Loucy (cell line): ENCODE data around the gene ENOX1.
A peak's percentile ranks its signal among the peaks of the same experiment; 100 is the strongest.

Experiments used
- H2AFZ ChIP-seq: fragments of 200-600 bp; sonication (generic); 2 replicates; pipeline ENCODE4 v1.6.0; 2016; ENCODE audit warnings: antibody characterized with exemption, mild to moderate bottlenecking, low read length, moderate library complexity
- H3F3A ChIP-seq: fragments of 200-600 bp; 2 replicates; pipeline ENCODE4 v1.6.0; 2016; ENCODE audit warnings: antibody characterized with exemption, low read depth, mild to moderate bottlenecking
- H3K27me3 ChIP-seq: fragments of 200-600 bp; sonication (generic); 2 replicates; pipeline ENCODE4 v1.6.1; 2014; ENCODE audit warnings: low read length, mild to moderate bottlenecking; ENCODE audit not compliant: insufficient read depth, poor library complexity, severe bottlenecking
- H3K36me3 ChIP-seq: fragments of 200-600 bp; sonication (generic); 2 replicates; pipeline ENCODE4 v1.6.1; 2016; ENCODE audit warnings: low read length; ENCODE audit not compliant: insufficient read depth
- H3K4me1 ChIP-seq: fragments of 200-600 bp; sonication (generic); 2 replicates; pipeline ENCODE4 v1.5.1; 2014; ENCODE audit warnings: low read length, mild to moderate bottlenecking; ENCODE audit not compliant: insufficient read depth, poor library complexity, severe bottlenecking
- H3K4me2 ChIP-seq: fragments of 200-600 bp; sonication (generic); 2 replicates; pipeline ENCODE4 v1.6.0; 2014; ENCODE audit warnings: antibody characterized with exemption, low read length, low read depth, mild to moderate bottlenecking; ENCODE audit not compliant: poor library complexity, severe bottlenecking
- H3K4me3 ChIP-seq: fragments of 200-600 bp; sonication (generic); 2 replicates; pipeline ENCODE4 v1.5.1; 2014; ENCODE audit warnings: low read length, mild to moderate bottlenecking, mixed read lengths; ENCODE audit not compliant: poor library complexity, severe bottlenecking
- H3K79me2 ChIP-seq: fragments of 200-600 bp; sonication (generic); 2 replicates; pipeline ENCODE4 v1.6.1; 2014; ENCODE audit warnings: low read length; ENCODE audit not compliant: insufficient read depth
- H3K9ac ChIP-seq: fragments of 200-600 bp; sonication (generic); 2 replicates; pipeline ENCODE4 v1.6.0; 2014; ENCODE audit warnings: mild to moderate bottlenecking, low read depth, low read length, moderate library complexity; ENCODE audit not compliant: poor library complexity, severe bottlenecking
- H3K9me2 ChIP-seq: fragments of 200-600 bp; sonication (generic); replicated peaks from 2 replicates; pipeline ENCODE4 v1.6.1; 2016; ENCODE audit warnings: low read depth, low read length, mixed read lengths
- H3K9me3 ChIP-seq: fragments of 200-600 bp; sonication (generic); 2 replicates; pipeline ENCODE4 v1.6.1; 2014; ENCODE audit warnings: mild to moderate bottlenecking, antibody characterized with exemption, low read length, low read depth; ENCODE audit not compliant: insufficient read depth
- H4K20me1 ChIP-seq: fragments of 200-600 bp; sonication (generic); 2 replicates; pipeline ENCODE4 v1.6.0; 2014; ENCODE audit warnings: antibody characterized with exemption, low read length, mild to moderate bottlenecking; ENCODE audit not compliant: insufficient read depth, poor library complexity, severe bottlenecking
- EZH2phosphoT487 ChIP-seq: fragments of 200-600 bp; IDR thresholded peaks from 2 replicates; pipeline ENCODE4 v1.6.1; 2018; ENCODE audit warnings: antibody characterized with exemption, mild to moderate bottlenecking, moderate library complexity, borderline replicate concordance
- TF ChIP-seq, protein P1 (sequence below): fragments of 200-600 bp; sonication (generic); conservative IDR thresholded peaks from 2 replicates; pipeline ENCODE4 v1.5.1; 2014; ENCODE audit warnings: mild to moderate bottlenecking, antibody characterized with exemption, low read length

The ENOX1 gene

DNA sequence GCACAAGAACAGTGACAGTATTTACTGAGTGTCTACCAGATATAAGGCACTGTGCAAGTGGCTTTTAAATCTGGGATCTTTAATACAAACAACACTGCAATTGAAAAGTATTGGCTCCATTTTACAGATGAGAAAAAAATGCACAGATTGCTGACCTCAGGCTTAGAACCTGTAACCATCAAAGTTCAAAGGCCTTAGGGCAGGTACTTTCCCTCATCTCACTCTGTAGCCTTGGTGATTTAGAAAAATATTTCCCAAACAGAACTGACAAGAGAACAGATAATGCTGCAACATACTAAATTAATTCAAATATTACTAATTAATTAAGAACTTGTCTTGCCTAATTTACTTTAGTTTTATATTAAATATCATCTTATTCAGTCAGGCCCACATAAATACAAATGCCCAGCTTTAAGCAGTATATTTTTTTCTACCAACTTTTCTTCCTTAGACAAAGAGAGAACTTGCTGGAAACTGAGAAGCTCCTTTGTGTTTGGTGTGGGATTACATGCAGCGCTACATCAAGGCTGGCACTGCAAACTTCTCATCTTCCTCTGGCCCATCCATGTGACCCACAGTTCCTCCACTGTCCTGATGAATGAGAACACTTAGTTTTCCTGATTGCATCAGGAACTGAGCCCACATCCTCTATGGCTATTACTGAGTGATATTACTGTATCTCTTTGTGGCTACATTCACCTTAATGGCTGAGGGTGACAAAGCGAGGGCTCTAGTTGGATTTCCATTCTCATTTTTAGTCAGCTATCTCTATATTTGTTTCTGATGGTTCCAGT is 302.1 kb downstream of the ENOX1 start:
- Histone ChIP-seq H3K4me1 (peaks cover 46% of the 10 kb centered on the region), H3K9me3 (no peaks in the 10 kb centered on the region), H3K4me3 (no peak overlapping the region), H4K20me1 (no peaks in the 10 kb centered on the region), H2AFZ (no peak overlapping the region), H3K9me2 (no peaks in the 10 kb centered on the region), H3F3A (no peaks in the 10 kb centered on the region), H3K27me3 (no peaks in the 10 kb centered on the region), H3K4me2 (peak overlapping the region; percentile 41), H3K79me2 (no peaks in the 10 kb centered on the region), H3K9ac (no peak overlapping the region), H3K36me3 (no peaks in the 10 kb centered on the region)
- no peak for TF ChIP-seq EZH2phosphoT487
- TF ChIP-seq, protein P1, sequence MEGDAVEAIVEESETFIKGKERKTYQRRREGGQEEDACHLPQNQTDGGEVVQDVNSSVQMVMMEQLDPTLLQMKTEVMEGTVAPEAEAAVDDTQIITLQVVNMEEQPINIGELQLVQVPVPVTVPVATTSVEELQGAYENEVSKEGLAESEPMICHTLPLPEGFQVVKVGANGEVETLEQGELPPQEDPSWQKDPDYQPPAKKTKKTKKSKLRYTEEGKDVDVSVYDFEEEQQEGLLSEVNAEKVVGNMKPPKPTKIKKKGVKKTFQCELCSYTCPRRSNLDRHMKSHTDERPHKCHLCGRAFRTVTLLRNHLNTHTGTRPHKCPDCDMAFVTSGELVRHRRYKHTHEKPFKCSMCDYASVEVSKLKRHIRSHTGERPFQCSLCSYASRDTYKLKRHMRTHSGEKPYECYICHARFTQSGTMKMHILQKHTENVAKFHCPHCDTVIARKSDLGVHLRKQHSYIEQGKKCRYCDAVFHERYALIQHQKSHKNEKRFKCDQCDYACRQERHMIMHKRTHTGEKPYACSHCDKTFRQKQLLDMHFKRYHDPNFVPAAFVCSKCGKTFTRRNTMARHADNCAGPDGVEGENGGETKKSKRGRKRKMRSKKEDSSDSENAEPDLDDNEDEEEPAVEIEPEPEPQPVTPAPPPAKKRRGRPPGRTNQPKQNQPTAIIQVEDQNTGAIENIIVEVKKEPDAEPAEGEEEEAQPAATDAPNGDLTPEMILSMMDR: no peak

DNA sequence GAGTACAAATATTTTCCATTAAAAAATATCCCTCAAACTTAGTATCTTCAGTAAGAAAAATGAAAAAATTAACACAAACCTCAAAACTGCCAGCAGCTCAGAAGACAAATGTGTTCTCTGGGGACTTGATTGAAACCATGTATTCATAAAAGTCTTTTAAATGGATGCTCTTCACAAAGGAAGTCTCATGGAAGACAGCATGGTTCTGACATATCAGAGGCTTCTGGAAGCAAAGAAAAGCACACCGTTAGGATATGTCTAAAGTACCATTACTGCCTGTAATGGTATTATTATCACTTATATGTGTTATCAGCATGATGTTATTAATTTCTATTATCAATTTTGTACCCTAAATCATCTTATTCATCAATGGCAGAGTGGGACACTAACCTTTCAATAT is 302.8 kb downstream of the ENOX1 start:
- no peak for TF ChIP-seq EZH2phosphoT487
- TF ChIP-seq, protein P1: no peak
- no peaks in the 10 kb centered on the region for H3K27me3 ChIP-seq
- peaks cover 41% of the 10 kb centered on the region for H3K4me1 ChIP-seq
- H4K20me1 ChIP-seq: no peaks in the 10 kb centered on the region
- no peak overlapping the region for H2AFZ ChIP-seq
- no peaks in the 10 kb centered on the region for H3K36me3 ChIP-seq
- H3F3A ChIP-seq: no peaks in the 10 kb centered on the region
- H3K4me2 ChIP-seq: no peak overlapping the region
- H3K9ac ChIP-seq: no peak overlapping the region
- no peaks in the 10 kb centered on the region for H3K9me3 ChIP-seq
- H3K9me2 ChIP-seq: no peaks in the 10 kb centered on the region
- H3K79me2 ChIP-seq: no peaks in the 10 kb centered on the region
- H3K4me3 ChIP-seq: no peak overlapping the region

DNA sequence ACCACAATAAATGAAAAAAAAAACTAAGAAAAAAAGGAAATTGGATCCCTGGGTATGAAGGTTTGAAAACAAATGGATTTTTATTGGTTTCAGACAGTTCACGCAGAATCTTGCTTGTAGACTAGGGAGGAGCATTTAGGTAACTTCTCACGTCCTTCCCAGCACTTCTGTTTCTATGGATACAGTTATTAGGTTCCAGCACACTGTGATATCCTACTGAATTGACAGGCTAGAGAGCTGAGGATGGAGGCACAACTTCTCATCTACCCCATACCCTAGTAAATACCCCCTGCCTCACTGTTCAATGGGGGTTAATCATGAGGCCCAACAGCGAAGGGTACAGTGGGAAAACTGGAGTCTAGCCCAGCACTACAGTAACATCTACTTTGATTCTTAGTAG is 304.1 kb downstream of the ENOX1 start:
- peaks cover 28% of the 10 kb centered on the region for H3K4me1 ChIP-seq
- no peak for TF ChIP-seq EZH2phosphoT487
- TF ChIP-seq, protein P1: no peak
- H3F3A ChIP-seq: no peaks in the 10 kb centered on the region
- no peaks in the 10 kb centered on the region for H3K9me3 ChIP-seq
- no peaks in the 10 kb centered on the region for H4K20me1 ChIP-seq
- no peak overlapping the region for H3K4me2 ChIP-seq
- H3K9ac ChIP-seq: no peak overlapping the region
- H3K9me2 ChIP-seq: no peaks in the 10 kb centered on the region
- no peak overlapping the region for H3K4me3 ChIP-seq
- no peaks in the 10 kb centered on the region for H3K27me3 ChIP-seq
- no peak overlapping the region for H2AFZ ChIP-seq
- no peaks in the 10 kb centered on the region for H3K36me3 ChIP-seq
- no peaks in the 10 kb centered on the region for H3K79me2 ChIP-seq
